GM12865 (cell line): Measurements from ENCODE around the gene CCDC194.

Source experiments
- DNase-seq: peaks from one replicate; pipeline ENCODE4 v3.0.0; 2010; ENCODE audit warnings: low read depth
- H3K4me3 ChIP-seq: 2 replicates; pipeline ENCODE4 v1.5.1; 2011; ENCODE audit warnings: mild to moderate bottlenecking, low read depth, low read length, control low read depth
- TF ChIP-seq, protein P1 (sequence below): IDR thresholded peaks from 2 replicates; pipeline ENCODE4 v1.5.1; 2011; ENCODE audit warnings: low read length, control low read depth, low read depth, inconsistent platforms; ENCODE audit not compliant: insufficient read depth; ENCODE audit errors: missing control alignments

CCDC194 gene

DNA sequence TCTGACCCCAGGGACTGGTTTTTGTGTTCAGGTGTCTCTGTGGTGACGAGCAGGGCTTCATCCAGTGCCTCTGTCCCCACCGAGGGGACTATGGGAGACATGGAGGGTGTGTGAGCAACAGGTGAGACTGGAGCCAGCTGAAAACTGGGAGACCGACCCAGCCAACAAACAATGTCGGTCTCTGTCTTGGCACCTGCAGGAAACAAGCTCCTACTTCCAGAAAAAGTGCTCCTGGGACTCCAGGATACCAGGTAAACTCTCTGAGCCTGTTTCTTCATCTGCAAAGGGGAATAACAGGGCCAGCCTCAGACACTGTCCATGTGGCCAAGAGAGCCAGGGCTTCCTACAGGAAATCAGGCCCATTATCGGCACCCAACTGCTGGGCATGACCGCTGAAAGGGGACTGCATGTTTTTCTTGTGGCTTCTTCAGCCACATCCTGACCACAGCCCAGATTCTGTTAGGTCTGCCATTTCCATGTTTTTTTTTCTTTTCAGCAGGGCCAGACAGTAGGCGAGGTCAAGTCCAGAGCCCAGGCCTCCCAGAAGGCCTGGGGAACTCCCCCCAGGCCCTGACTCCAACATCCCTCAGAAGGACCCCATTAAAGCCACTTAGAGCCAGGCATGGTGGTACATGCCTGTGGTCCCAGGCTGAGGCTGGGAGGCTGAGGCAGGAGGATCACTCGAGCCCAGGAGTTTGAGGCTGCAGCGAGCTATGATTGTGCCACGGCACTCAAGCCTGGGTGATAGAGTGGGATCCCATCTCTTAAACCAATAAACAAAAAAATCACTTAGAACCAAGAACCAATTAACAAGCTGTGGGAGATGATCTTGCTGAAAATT lies 12.3 kb upstream of the CCDC194 start:
- peak; percentile 85 for DNase-seq
- peak overlapping the region; percentile 85 for H3K4me3 ChIP-seq
- TF ChIP-seq, protein P1, sequence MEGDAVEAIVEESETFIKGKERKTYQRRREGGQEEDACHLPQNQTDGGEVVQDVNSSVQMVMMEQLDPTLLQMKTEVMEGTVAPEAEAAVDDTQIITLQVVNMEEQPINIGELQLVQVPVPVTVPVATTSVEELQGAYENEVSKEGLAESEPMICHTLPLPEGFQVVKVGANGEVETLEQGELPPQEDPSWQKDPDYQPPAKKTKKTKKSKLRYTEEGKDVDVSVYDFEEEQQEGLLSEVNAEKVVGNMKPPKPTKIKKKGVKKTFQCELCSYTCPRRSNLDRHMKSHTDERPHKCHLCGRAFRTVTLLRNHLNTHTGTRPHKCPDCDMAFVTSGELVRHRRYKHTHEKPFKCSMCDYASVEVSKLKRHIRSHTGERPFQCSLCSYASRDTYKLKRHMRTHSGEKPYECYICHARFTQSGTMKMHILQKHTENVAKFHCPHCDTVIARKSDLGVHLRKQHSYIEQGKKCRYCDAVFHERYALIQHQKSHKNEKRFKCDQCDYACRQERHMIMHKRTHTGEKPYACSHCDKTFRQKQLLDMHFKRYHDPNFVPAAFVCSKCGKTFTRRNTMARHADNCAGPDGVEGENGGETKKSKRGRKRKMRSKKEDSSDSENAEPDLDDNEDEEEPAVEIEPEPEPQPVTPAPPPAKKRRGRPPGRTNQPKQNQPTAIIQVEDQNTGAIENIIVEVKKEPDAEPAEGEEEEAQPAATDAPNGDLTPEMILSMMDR: no peak

GRCh38 chr19:17405250-17406045 lies 11.5 kb upstream of the CCDC194 start, which contains the start of gene BST2:
Gene BST2, minus strand, starts transcription at chr19:17405630. Its CDS starts 55 bp downstream, at chr19:17405575.
- peak within 1 kb of the TSS; percentile 85 for H3K4me3 ChIP-seq
- TF ChIP-seq, protein P1: no peak
- DNase-seq: peak; percentile 95

DNA sequence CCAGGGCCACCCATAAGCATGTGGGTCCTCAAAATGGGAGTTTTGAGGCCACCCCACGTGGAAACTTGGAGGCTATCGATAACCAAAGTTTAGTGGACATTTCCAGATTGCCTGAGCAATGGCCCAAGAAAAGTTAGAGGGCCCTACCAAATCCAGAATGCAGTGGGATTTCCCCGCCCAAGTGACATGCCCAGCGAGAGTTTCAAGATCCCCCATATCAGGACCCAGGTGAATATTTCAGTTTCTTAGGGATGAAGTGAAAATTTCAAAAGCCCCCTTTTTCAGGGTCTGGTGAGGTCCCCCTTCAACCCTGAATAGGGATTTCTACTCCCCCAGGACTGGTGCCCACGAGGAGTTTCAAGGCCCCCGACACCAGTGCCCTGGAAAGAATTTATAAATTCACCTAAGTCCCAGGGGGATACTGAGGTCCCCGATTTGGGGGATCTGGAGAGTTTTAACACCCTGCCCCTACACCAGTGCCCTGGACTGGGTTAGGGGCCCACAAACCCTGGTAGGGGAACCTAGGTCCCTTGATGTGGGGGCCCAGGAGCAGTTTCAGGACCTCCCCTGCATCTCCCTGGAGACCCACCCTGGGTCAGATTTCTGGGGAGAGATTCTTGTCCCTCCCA lies 10.7 kb upstream of the CCDC194 start:
- TF ChIP-seq, protein P1: no peak
- H3K4me3 ChIP-seq: peak overlapping the region; percentile 85
- peak; percentile 51 for DNase-seq

- peak overlapping the region; percentile 85 for H3K4me3 ChIP-seq
- TF ChIP-seq, protein P1: no peak
These were observed 10.0 kb upstream of the CCDC194 start for GRCh38 chr19:17404015-17404414.

GRCh38 chr19:17402982-17403855 lies 9.2 kb upstream of the CCDC194 start:
- DNase-seq: peak; percentile 64
- TF ChIP-seq, protein P1: no peak
- peak overlapping the region; percentile 85 for H3K4me3 ChIP-seq

More at GRCh38 chr19:17404015-17404414, 10.0 kb upstream of the CCDC194 start:
- DNase-seq: peak; percentile 21

GRCh38 chr19:17401628-17402027 lies 7.6 kb upstream of the CCDC194 start:
- no peak for DNase-seq
- no peak overlapping the region for H3K4me3 ChIP-seq
- TF ChIP-seq, protein P1: no peak
